AG04449 (cell line): Measurements from ENCODE around the gene TRRAP.

Experiments used
- CTCF ChIA-PET: fragments of 350-600 bp; formaldehyde crosslinking; extraction: SDS; loops from one replicate; lab custom pipeline; 2021; ENCODE audit warnings: antibody characterized with exemption; lab: Yijun Ruan, JAX
- POLR2A ChIA-PET: fragments of 400-600, 350-600 bp; formaldehyde crosslinking; extraction: SDS; loops from one replicate; lab custom pipeline; 2020; ENCODE audit warnings: antibody characterized with exemption, inconsistent platforms; lab: Yijun Ruan, JAX
- DNase-seq: peaks from one replicate; pipeline ENCODE4 v3.0.0-alpha.2; 2010; ENCODE audit warnings: low read depth, low spot score
- H3K4me3 ChIP-seq: 2 replicates; pipeline ENCODE4 v1.5.1; 2011; ENCODE audit warnings: low read depth, mild to moderate bottlenecking, control low read depth, low read length
- CTCF ChIP-seq: IDR thresholded peaks from one replicate; pipeline ENCODE4 v1.5.1; 2011; ENCODE audit warnings: mild to moderate bottlenecking, moderate library complexity, low read length, control low read depth, inconsistent platforms; ENCODE audit not compliant: insufficient read depth; ENCODE audit errors: missing control alignments

TRRAP gene

DNA sequence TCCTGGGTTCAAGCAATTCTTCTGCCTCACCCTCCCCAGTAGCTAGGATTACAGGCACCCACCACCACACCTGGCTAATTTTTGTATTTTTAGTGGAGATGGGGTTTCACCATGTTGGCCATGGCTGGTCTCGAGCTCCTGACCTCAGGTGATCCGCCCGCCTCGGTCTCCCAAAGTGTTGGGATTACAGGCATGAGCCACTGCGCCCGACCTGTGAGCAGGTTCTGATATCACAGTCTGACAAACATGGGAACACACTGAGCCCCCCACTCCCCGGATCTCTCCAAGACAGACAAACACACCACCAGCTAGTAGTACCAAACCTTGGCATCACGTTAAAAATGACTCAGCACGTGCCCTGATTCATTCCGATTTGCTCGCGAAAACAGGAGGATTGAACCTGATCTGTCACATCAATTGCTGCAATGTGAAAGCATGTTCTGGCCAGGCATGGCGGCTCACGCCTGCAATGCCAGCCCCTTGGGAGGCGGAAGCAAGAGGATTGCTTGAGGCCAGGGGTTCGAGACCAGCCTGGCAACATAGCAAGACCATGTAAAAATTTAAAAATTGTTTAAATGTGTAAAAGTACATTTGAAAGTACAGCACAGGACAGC lies 159.1 kb downstream of the TRRAP start:
- H3K4me3 ChIP-seq = no peak overlapping the region
- no peak for TF ChIP-seq CTCF
- no peak for DNase-seq
- ChIA-PET CTCF (interaction anchor here (0.8 to 10.4 kb wide), 8 partner anchors 10 to 283 kb away, joined by 3 to 217 read pairs (median 5); no protein-coding TSS in a partner anchor), POLR2A (no interaction called here)

DNA sequence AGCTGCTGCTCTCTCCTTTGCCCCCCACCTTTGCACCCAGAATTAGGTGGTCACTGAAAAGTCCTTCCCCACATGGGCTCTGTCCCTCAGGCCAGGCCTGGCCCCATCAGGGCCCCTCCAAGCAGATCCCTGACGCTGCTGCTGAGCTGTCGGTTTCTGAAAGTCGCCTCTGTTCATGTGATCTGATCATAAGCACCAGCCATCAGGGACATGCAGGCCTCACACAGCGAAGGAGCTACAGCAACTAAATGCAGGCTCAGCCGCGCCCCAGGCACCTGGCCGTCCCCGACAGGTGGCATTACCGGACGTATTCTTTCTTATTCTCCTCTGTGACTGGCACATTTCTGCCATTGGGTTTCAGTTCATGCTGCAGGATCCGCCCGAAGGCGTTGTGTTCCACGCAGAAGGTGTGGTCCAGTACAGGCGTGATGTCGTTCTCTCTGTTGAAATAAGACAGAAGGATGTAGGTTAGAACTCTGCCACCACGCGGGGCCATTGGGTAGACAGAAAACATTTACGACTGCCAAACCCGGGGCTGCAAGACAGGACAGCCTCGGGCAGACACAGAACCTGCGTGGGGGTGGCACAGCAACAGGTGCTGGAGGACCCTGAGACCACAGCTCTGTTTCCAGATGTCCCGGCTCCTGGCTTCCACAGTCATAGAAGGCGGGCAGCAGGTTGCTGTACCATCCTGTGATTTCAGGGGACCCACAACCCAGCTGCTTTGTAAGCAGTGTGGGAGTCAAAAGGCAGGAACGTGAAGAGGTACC lies 159.9 kb downstream of the TRRAP start:
- ChIA-PET CTCF (interaction anchor here (1.0 to 10.4 kb wide), 8 partner anchors 8 to 273 kb away, joined by 3 to 217 read pairs (median 6); no protein-coding TSS in a partner anchor), POLR2A (no interaction called here)
- TF ChIP-seq CTCF = no peak
- DNase-seq = no peak
- no peak overlapping the region for H3K4me3 ChIP-seq

GRCh38 chr7:99039384-99039891 lies 161.1 kb downstream of the TRRAP start:
- H3K4me3 ChIP-seq = no peak overlapping the region
- no peak for TF ChIP-seq CTCF
- ChIA-PET CTCF (interaction anchor here (0.7 to 10.4 kb wide), 5 partner anchors 9 to 272 kb away, joined by 3 to 217 read pairs (median 5); no protein-coding TSS in a partner anchor), POLR2A (no interaction called here)
- DNase-seq = no peak

DNA sequence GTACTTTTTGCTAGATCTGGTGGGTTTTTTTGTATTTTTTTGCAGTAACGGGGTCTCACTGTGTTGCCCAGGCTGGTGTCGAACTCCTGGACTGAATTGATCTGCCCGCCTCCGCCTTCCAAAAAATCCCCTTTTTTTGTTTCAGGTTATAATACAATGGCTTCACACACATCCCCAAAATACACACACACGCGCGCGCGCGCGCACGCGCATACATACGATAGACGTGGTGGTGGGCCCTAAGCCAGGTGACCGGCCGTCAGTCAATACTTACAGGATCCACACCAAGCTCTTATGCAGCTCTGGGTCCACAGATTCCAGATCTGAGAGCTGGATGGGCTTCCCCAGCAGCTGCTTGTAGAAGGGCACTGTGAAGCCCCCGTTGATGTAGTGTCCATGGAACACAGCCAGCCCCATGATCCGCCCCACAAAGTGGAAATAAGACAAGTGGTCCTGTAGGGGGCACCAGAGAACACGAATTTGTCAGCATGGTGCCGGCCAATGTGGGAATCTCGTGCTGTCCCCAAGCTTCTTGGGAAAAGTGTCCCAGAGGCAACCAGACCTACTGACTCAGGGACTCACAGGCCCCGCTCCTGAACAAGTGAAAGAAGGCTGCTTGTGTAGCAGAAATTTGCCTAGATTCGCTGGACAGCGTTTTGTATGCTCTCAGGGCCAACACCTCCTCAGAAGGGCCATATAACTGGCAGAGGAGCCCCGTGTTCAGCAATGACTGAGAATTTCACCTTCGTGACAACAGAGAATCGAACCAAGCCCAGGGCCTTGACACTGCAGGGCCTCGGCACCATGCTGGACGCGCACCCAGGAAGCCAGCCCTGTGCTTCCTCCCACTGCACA lies 162.0 kb downstream of the TRRAP start:
- POLR2A ChIA-PET = no interaction called here

DNA sequence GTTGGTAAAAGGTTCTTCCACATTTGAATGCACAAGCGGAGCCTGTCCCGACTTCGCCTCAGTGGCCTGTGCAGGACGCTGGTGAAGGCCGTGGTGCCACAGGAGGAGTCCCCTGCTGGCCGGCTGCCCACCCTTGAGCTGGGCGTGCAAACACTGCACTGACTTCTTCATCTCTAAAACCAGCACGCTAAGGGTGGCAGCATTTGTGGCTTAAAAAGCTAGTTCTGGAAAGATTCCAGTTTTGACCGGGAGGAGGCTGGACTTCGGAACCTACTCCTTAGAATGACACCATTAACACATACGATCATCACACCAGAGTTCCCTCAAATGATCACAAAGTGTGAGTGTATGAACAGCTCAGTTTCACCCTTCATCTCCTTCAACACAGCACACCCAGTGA lies 163.2 kb downstream of the TRRAP start:
- no peak overlapping the region for H3K4me3 ChIP-seq
- ChIA-PET POLR2A (no interaction called here), CTCF (interaction anchor here (1.0 to 10.4 kb wide), 10 partner anchors 11 to 285 kb away, joined by 3 to 217 read pairs (median 6); no protein-coding TSS in a partner anchor)
- no peak for TF ChIP-seq CTCF
- no peak for DNase-seq

More for the DNA sequence above, 162.0 kb downstream of the TRRAP start:
- no peak overlapping the region for H3K4me3 ChIP-seq
- peak; percentile 24 for DNase-seq
- CTCF ChIA-PET = interaction anchor here (0.8 to 10.4 kb wide), 15 partner anchors 9 to 284 kb away, joined by 3 to 217 read pairs (median 6); no protein-coding TSS in a partner anchor
- TF ChIP-seq CTCF = peak; percentile 67
